HG03378 (cell line): ENCODE data around the gene TTC7B.

Source experiments
- ATAC-seq: cut with Tn5 transposase; IDR thresholded peaks from one replicate; pipeline ENCODE4 v1.9.1; 2021; ENCODE audit warnings: mild to moderate bottlenecking, moderate library complexity; ENCODE audit not compliant: unreplicated experiment

The TTC7B gene

DNA sequence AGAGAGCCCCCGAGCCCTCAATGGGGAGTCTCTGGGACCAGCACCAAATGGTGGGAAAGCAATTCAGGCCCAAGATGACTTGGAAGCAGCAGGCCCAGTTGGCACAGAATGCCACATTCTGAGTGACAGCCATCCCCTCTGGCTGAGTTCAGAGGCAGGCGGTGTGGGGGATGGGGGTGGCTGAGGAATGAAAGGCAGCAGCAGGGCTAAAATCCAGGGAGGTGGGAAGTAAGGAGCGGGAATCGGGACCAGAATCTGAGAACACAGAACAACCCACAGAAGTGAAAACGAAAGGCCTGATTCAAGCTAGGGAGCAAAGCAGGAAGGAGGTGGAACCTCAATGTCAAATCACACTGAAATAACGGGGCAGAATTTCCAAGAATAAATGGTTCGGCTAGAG, 248.2 kb downstream of the TTC7B start:
- no peak for ATAC-seq

DNA sequence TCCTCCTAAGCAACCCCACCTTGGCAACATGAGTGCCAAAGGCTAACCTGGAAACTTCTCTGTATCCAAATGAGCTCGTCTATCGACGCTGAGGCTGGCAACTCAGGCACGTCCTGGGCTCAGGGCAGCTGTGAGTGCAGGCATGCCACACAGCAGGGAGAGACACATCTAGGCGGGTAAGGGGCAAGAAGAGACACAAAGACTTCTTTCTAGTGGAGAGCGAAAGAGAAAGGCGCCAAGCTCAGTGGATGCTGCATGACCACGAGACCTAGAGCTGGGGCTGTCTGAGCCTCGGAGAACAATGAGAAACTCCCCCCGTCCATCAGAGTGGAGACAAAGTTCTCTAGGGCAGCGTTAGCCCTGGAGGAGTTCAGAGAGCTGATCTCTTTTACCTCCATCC, 249.0 kb downstream of the TTC7B start:
- ATAC-seq, result no peak

DNA sequence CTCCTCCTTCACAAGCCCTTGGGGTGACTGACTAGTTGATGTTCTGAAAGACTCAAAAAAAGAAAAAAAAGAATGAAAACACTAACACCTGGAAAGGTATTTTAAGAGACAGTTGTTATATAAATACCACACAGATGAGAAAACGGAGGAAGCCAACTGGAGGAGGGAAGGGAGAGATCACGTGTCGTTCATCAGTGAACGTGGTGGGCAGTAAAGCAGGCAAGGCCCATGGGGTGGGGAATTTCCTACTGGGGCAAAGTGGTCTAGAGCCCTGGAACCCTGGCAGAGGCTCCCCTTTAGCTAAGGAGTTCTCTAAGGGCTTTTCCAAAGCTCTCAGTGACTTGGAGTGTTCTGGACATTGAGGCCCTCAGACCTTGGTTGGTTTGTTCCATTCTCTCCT, 249.7 kb downstream of the TTC7B start:
- ATAC-seq, result no peak

DNA sequence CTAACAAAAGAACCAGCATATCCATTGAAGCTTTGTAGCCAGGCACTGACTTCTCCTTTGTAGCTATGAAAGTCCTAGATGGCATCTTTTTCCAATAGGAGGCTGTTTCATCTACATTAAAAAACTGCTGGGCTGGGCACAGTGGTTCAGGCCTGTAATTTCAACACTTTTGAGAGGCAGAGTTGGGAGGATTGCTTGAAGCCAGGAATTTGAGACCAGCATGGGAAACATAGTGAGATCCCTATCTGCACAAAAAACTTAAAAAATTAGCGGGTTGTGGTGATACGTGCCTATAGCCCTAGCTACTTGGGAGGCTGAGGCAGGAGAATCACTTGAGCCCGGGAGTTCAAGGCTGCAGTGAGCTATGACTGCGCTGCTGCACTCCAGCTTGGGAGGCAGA, 251.7 kb downstream of the TTC7B start:
- no peak for ATAC-seq

DNA sequence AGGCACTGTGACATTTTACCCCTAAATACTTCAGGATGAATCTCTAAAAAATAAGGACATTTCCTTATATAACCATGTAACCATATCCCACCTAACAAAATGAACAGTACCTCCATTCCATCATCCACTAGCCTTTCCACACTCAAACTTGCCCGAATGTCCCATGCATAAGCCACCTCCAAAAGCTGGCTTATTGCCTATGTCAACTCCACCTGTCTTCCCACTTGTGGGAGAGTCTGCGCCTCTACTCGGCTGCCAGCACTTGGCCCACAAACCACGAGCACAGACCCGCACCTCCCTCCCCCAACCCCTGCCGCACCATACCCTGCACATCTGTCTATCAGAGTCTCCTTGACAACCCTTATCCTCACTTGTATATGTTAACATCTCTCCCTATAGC, 253.6 kb downstream of the TTC7B start:
- no peak for ATAC-seq

DNA sequence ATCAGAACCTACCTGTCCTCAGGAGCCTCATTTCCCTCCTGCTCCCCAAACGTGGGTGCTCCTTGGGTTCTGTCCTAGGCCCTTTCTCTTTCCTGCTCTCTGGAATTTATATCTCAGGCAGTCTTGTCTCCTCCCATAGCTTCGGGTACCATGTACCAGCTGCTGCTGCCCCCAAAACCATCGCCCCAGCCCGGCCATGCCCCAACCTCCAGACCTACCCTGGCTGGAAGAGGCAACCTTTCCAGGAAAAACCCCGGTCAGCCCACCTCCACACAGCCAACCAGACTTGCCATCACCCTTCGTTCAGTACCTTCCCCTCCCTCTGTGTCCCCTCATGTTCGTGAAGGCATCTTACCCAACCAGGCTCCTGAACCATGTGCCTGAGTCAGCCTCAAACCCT, 254.3 kb downstream of the TTC7B start:
- no peak for ATAC-seq

DNA sequence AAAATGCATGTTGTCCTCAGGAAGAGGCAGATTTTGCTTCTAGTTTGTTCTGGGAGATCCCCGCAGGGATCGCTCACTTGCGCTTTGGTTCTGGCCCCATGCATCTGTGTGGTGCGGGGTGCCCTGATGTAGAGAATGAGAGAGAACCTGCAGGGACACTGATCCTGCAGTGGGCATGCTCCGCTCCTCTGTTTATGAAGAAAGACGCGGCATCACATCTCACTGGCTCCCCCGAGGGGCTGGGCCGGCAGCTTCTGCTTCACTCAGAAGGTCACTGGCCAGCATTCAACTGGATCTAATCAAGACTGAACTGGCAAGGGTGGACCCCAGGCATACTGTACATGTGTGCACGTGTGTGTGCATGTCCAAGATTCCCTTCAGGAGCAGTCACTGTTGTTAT, 255.2 kb downstream of the TTC7B start:
- no peak for ATAC-seq

DNA sequence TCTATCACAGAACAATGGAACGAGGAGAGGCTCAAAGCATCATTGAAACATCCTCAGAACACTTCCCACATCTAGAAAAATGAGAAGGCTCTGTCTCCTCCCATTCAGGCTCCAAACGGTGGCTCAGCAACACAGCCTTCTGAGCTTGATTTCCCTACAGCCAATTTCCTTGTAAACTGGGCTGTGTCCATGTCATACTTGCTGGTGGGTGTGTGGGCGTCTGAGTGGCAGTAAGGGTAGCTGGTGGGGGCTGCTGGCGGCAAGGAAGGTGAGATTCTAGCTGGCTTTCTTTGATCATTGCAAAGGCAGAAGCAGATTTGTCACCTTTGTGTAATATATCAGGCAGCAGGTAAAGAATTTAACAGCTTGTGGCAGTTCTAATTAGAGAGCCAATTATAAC, 255.7 kb downstream of the TTC7B start:
- no peak for ATAC-seq

DNA sequence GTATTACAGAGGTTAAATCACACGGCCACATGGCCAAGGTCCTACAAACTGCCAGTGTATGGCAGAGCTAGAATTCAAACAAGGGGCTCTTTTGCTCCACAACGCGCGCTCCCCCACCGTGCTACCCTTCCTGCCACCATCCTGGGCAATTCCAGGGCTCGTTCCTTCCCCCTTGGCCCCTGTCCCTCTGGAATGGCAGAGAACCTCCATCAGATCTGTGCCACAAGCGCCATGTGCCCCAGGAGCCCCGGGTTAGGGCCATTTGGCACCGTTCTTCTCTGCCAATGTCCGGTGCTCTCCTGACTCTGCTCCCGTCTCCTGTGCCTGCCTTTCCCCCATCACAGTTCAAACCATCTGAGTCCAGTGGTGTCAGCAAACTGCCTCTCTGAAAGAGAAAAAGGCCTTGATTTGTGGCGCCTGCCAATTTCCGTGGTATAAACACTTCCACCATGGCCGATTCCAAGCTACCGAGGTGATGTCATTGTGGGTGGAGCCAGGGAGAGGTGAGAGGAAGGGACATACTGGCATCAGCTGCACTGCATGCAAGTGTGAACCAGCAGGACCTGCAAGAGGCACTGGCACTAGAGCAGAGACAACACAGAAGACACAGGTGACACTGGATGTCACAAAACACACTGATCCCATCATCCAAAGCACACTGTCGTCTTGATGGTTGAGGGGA, 256.3 kb downstream of the TTC7B start:
- no peak for ATAC-seq

DNA sequence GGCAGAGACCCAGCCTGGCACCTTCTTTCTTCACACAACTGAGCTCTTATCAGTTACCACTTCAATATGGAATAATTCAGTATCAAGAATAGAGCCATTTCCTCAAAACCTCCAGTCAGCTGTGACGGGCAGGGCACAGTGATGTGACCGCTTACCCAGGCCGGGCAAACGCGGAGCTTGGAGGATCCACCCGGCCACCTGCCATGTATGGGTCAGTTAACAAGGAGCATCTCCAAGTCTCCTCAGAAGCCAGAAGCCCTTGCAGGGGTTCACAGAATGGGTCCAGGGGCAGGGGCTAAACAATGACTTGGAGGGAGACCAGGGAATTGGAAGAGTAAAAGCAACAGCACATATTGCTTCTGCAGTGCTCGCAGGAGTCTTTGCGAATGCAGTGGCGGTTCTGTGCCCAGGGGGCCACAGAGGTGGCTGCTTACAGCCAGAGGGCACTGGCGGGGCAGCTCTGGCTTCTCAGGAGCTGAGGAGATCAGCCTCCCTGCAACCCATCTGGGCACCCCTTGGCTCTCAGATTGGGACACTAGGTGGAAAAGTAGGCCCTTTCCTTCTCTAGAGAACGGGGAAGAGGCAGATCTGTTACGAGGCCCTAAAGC, 257.1 kb downstream of the TTC7B start:
- ATAC-seq, result no peak

DNA sequence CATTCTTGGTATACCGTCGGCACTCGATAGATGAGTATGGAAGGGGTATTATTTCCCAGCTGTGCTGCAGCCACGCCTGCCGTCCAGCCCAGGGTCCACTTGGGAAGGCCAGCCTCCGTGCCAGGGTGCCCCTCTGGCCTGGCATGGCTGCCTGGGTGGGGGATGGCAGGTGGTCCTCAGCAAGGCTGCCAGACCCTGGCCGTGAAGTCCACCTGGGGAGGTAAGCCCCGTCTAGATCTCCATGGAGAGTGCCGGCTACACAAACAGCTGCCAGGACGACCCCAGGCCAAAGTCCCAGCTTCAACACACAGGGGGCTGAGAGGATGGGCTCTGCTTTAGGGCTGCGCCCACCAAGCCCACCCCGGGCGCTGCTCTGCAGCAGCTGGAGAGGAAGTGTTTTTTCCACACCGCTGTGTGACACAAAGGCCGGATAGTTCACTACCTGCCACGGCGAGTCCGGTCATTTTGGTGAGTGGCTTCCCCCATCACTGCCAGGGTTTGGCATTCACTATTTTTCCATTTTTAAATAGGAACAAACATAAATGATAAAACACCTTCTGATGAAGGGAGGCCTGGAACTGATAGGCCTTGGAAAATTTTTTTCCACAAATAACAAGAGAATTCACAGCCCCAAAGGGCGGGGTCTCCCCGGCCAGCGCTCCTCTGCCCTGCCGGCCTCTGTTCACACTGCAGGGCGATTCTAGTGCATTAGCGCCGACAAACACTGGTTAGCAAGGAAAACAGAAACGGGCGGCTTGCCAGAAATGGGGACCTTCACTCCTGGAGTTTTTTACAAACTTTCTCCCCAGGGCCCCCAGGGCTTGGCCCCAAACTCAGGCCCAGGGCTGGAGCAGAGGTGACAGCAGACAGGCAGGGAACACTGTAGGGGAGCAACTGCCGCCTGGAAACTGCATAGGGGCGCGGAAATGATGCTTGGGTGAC, 257.9 kb downstream of the TTC7B start:
- ATAC-seq, result no peak

DNA sequence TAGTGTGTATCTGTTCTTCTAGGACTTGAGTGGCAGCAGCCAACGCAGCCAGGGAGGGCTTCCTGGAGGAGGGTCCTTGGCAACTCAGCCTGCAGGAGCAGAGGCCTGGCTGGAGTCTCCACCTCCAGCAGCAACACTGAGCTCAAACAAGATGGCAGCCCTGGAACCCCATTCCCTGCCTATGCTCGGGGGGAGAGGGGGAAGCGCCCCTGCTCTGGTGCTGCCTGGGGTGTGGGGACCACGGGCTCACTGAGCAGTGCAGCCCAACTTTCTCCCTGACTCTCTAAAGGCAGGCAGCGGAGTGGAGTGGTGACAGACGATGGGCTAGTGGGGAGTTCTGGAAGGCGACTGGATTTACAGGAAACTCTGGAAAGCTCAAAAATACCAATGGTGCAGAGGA, 258.7 kb downstream of the TTC7B start:
- no peak for ATAC-seq

DNA sequence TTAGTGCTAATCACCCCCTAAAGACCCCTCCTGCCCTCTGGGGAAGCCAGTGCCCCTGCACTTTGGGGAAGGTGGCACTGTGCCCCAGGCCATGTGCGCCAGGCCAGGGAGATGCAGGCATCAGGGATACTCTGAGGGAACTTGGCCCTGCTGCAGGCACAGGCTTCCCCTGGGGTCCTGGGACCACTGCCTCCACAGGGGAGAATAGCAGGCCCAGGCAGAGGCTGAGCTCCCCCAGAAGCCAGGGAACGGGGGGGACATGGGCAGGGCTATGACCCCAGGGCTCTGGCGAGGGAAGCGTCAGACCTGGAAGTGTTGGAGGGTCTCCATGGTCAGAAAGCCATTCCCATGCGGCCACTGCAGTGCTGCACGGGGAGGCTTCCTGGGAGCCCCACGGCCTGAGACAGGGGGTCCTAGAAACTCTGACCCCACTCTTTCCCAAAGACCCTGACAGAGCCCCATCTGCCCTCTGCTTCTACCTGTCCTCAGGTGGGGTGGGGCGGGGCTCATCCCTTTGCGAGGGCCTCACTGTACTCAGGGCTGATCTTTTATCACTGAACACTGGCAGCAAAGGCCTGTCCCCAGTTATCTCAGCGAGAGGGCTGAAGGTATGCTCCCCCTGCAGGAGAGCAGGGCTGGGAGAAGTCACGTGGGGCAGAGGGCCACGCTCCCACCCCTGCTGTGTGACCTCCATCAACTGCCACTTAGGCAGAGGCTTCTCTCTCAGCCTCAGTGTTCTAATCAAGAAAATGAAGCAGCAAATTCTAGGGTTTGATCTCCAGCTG, 259.4 kb downstream of the TTC7B start:
- ATAC-seq, result no peak

DNA sequence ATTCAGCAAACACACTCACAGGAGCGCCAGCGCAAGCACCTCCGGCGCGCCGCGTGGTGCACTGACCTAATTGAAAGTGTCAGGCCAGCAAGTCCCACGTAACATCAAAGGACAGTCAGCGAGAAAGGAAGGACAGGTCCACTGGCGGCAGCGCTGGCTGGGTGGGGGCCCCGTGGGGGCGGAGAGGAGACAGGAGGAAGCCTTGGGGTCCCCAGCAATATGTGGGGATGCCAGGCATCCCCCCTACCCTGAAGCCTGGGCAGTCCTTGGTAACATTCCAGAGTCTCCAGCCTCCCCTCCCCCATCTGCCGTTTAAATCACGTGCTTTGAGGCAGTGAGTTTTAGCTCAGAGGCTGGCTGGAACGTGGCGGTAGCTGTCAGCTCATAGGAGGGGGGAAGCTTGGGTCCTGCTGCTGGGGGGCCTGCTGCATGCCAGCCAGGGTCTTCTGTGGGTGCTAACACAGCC, 260.2 kb downstream of the TTC7B start:
- ATAC-seq, result no peak

DNA sequence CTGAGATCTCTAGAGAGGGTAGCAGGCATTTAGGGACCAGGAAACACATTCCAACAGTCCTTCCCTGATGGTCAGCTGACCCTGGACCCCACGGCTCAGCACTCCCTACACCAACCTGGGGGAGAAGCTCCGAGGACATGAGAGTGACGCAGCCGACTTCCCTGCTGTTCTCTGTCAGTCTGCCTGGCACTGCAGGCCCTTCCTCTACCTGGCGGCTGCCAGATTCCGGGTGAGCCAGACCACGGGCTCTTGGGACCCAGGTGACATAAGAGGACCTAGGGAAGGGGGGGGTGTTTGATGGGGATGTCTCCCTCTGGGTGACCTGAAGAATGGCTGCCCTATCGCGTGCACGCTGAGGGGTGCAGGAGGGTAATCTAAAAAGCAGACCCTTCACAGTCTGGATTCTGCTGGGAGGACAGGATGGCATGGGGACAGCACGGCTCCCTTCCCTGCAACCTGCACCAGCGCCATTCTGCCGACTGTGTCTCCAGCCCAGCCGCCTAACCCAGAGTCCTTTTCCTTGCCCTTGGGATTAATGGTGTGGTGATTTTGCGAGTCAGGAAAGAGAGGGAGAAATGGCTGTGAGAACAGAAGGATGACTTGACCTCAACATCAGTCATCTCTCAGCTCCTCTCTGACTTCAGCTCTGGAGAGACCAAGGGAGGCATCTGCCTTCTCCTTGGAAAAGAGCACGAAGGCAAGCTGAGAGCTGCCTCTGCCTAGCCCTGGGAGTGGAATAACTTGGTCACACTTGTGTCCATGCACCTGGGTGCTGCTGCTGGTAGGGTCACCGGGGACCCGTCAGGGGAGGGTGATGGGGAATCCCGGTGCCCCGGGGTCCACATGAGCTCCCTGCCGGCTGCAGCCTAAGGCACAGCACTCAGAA, 260.9 kb downstream of the TTC7B start:
- ATAC-seq, result no peak

DNA sequence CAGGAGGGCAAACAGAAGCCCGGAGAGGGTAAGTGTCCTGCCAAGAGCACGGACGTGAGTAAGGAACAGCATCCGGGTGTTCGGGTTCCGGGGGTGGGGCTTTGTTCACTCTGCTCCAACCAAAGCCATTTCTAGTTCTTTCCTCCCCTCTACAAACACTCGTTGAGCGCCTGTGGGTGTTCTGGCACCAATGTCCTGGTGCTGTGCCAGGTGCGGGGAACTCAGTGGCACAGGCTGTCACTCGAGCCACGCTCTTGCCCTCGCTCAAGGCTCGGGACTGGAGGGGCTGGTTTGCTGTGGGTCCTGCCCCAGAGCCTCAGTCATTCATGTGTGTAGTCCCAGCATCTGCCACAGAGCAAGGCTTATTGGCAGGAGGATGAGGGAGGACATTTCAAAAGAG, 261.9 kb downstream of the TTC7B start:
- no peak for ATAC-seq

DNA sequence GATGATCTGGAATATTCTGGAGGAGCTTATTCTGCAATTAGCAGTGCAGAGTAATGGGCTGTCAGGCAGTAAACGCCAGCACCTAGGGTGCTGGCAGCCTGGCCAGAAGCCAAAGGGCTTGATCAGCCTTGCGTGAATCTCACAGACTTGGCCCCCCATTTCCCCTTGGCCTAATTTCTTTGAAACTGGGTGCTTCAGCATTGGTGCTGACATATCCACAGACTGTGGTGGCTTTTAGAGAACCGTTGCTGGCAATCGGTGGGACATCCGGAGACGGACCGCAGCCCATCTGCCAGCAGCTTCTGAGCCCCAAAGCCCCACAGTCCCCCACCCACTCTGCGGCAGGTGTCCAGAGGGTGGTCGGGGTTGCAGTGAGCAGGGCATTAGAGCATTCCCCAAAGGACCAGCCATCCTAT, 262.3 kb downstream of the TTC7B start:
- ATAC-seq, result no peak

DNA sequence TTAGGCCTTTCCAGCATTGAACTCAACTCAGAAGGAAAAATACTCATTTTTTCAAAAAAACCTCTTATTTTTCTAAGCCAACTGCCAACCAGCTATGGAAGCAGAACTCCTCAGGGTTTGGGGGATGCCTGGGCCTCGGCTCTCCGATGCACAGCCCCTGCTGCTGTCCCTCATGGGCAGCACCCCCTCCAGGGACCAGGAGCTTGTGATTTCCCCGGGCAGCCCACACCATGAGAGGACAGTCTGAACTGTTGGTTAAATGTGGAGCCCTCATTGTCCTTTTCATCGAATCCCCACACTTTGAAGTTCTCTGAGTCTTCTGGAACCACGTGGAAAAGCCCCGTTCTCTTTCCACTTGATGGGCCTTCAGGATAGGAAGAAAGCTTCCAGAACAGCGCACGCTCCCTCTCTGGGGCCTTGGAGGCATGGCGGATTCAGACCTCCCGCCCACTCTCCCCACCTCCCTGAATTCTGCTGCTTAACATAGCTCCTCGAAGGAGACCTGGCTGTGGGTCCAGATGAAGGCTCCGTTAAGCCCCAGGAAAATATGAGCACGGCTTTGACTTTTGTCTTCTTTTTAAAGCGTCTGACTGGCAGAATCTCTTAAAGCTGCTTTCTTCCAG, 262.8 kb downstream of the TTC7B start:
- no peak for ATAC-seq

DNA sequence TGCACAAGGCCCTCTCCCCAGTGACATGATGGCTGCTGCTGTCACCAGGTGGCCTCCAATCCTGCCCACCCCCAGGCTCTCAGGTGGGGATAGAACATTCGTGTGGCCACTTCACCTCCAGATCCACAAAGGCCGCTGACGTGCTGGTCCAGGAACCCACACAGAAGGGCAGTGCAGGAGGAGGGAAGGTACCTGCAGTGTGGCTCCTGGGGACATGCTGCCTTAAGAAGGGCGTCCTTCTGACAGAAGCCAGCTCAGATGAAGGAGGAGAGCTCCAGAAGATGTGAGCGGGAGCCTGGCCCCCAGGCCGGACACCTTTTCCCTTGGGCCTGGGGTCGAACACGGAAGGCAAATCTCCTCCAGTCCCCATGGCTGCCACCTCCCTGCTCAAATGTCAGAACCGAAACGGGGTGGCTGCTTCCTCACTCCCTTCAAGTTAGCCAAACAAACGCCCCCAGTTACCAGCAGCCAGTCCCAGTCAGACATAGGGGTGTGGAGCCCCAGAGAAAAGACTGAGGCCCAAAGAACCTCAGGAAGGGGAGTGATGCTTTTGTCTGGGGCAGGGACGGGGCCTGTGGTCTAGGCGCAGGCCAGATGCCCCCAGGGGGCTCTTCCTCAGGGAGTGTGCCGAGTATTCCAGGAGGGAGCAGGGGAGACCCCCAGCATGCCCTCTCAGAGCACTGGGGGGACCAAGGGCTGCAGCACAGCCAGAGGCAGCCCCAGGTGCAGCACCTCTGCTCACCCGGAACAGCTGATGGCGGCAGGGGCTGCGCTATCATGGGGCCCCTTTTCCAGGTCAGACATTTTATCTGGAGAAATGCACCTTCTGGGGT, 263.5 kb downstream of the TTC7B start:
- ATAC-seq, result no peak
